Subcutaneous adipose tissue (tissue), 4 donors: ENCODE data around the gene TMEM117. TPM values are rescaled to one million over a fixed set of nuclear protein-coding genes. Genes with fewer than 3 reads are reported as not detected.

Experiments
- CTCF ChIP-seq: fragments of 450-650 bp; IDR thresholded peaks from one replicate; pipeline ENCODE4 v1.5.1; 2016; ENCODE audit warnings: low read depth, mild to moderate bottlenecking, control low read depth, antibody characterized with exemption, moderate library complexity
- total RNA-seq, 4 donors: library from RNA; depleted of rRNA; stranded (reverse); fragments of >200 nt; gene quantifications; one replicate each; pipeline ENCODE4 v1.1.0, GENCODE V29; 2016

Gene TMEM117
- total RNA-seq, 4 donors from 2014 or later, result 3.8 to 9.1 (median 7.6) TPM

GRCh38 chr12:43824207-43824775, 11.6 kb upstream of the TMEM117 start:
- TF ChIP-seq CTCF, result no peak

- no peak for TF ChIP-seq CTCF
Measured at GRCh38 chr12:43826681-43827080, 9.2 kb upstream of the TMEM117 start.

GRCh38 chr12:43827093-43827492, 8.8 kb upstream of the TMEM117 start:
- TF ChIP-seq CTCF, result no peak

GRCh38 chr12:43832463-43833168, 3.3 kb upstream of the TMEM117 start:
- TF ChIP-seq CTCF, result no peak

- TF ChIP-seq CTCF, result no peak
Measured at GRCh38 chr12:43835264-43835655, 621 bp upstream of the TMEM117 start.

- TF ChIP-seq CTCF, result no peak
Measured at GRCh38 chr12:43836475-43836989, 651 bp downstream of the TMEM117 start.

GRCh38 chr12:43840338-43840737, 4.5 kb downstream of the TMEM117 start:
- TF ChIP-seq CTCF, result no peak
